GM12864 (cell line): Measurements from ENCODE around the gene MRGPRE.
"Not testable (repeated sequence)": the region's sequence is repeated elsewhere in the genome, so short reads cannot be mapped to it uniquely, and the experiment has no call there.

Source experiments
- DNase-seq: peaks from one replicate; pipeline ENCODE4 v3.0.0-alpha.2; 2011; ENCODE audit warnings: low read depth
- H3K4me3 ChIP-seq: 2 replicates; pipeline ENCODE4 v1.5.1; 2011; ENCODE audit warnings: mild to moderate bottlenecking, low read depth, low read length, control low read depth
- TF ChIP-seq, protein P1 (sequence below): IDR thresholded peaks from 2 replicates; pipeline ENCODE4 v1.5.1; 2011; ENCODE audit warnings: low read depth, mild to moderate bottlenecking, moderate library complexity, low read length, control low read depth, inconsistent platforms; ENCODE audit errors: missing control alignments

MRGPRE gene, protein sequence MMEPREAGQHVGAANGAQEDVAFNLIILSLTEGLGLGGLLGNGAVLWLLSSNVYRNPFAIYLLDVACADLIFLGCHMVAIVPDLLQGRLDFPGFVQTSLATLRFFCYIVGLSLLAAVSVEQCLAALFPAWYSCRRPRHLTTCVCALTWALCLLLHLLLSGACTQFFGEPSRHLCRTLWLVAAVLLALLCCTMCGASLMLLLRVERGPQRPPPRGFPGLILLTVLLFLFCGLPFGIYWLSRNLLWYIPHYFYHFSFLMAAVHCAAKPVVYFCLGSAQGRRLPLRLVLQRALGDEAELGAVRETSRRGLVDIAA

DNA sequence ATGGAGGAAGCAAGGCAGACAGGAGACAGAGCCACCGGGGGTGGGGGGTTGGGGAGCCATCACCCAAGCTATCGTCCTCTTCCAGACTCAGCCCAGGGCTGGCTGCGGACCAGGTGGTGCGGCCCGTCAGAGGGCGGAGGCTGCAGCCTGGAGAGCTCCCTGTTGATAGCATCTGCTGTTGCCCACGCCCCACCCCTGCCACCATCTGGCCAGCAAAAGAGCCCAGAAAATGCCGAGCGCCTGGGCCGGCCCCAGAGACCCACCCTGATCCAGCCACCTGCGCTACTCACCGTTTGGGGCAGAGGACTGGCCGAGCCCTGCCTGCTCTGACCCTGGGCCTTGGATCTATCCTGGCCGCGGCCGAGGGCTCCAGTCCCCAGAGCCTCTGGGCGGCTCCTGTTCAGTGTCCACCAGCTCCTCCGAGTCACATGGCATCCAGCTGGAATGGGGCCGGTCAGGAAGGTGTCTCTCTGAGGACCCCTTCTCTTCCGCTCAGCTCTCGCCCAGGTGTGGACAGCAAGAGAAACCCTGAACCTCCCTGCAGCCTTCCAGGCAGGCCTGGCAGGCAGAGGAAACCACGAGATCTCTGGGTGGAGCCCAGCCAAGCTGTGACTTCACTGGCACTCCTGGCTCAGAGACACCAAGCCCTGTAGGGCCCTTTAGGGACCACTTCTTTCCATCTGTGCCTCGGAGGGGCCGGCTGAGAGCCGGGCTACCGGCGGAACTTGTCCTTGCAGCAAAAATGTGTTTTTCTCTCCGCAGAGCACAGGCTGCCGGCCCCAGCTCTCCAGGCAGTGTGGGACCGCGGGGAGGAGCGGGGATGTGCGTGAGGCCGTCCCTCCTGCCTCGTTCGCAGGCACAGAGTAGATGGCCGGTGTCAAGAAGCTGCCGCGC lies at the start of gene MRGPRE:
MRGPRE (minus strand) TSS at position 567 of the 894 bp plus-strand sequence. CDS start 3,618 bp downstream, outside the sequence.
- H3K4me3 ChIP-seq: no peak within 1 kb of the TSS
- DNase-seq: no peak
- TF ChIP-seq, protein P1, sequence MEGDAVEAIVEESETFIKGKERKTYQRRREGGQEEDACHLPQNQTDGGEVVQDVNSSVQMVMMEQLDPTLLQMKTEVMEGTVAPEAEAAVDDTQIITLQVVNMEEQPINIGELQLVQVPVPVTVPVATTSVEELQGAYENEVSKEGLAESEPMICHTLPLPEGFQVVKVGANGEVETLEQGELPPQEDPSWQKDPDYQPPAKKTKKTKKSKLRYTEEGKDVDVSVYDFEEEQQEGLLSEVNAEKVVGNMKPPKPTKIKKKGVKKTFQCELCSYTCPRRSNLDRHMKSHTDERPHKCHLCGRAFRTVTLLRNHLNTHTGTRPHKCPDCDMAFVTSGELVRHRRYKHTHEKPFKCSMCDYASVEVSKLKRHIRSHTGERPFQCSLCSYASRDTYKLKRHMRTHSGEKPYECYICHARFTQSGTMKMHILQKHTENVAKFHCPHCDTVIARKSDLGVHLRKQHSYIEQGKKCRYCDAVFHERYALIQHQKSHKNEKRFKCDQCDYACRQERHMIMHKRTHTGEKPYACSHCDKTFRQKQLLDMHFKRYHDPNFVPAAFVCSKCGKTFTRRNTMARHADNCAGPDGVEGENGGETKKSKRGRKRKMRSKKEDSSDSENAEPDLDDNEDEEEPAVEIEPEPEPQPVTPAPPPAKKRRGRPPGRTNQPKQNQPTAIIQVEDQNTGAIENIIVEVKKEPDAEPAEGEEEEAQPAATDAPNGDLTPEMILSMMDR: no peak

- not testable (repeated sequence) for H3K4me3 ChIP-seq, DNase-seq
Observed at GRCh38 chr11:3281146-3281545, 48.9 kb upstream of the MRGPRE start.

GRCh38 chr11:3280662-3281061 lies 48.4 kb upstream of the MRGPRE start:
- not testable (repeated sequence) for DNase-seq, H3K4me3 ChIP-seq

DNA sequence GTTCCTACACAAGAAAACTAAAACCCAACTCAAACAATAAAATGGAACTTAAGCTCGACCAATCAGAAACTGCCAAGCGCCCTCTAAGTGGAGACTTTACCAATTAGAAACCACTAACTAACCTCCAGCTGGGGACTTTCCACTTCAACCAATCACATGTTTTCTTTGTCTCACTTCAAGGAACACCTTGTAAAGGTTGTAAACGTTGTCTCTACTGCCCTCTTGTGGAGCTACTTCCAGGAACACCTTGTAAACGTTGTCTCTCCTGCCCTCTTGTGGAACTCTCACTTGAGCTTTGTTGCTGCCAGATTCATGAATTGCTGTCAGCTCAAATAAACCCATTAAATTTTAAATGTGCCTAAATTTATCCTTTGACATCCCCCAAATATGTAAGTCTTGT lies 46.7 kb upstream of the MRGPRE start:
- H3K4me3 ChIP-seq, DNase-seq: not testable (repeated sequence)

- not testable (repeated sequence) for H3K4me3 ChIP-seq, DNase-seq
Observed at GRCh38 chr11:3273629-3274028, 41.4 kb upstream of the MRGPRE start.

GRCh38 chr11:3262548-3262947 lies 30.3 kb upstream of the MRGPRE start:
- DNase-seq, H3K4me3 ChIP-seq: not testable (repeated sequence)

- H3K4me3 ChIP-seq, DNase-seq: not testable (repeated sequence)
Observed at GRCh38 chr11:3261831-3262230, 29.6 kb upstream of the MRGPRE start.

DNA sequence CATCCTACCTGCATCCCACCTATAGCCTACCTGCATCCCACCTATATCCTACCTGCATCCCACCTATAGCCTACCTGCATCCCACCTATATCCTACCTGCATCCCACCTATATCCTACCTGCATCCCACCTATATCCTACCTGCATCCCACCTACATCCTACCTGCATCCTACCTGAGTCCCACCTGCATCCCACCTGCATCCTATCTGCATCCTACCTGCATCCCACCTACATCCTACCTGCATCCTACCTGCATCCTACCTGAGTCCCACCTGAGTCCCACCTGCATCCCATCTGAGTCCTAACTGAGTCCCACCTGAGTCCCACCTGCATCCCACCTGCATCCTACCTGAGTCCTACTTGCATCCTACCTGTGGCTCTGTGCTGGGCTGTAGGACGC lies 25.3 kb upstream of the MRGPRE start:
- DNase-seq, H3K4me3 ChIP-seq: not testable (repeated sequence)

DNA sequence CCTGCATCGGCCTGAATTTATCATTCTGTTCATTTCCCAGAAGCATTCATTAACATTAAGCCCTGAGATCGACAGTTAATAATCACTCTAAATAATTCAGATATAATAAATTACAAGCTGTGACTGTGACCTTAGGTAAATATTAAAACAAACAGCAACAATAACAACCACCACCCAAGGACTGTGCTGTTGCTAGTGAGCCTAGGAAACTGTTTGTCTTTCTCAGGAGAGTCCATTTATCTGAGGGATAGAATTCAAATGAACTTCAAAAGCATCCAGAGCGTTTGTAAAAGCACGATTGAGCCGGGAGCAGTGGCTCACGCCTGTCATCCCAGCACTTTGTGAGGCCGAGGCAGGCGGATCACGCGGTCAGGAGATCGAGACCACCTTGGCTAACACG lies 23.0 kb upstream of the MRGPRE start:
- not testable (repeated sequence) for DNase-seq, H3K4me3 ChIP-seq

DNA sequence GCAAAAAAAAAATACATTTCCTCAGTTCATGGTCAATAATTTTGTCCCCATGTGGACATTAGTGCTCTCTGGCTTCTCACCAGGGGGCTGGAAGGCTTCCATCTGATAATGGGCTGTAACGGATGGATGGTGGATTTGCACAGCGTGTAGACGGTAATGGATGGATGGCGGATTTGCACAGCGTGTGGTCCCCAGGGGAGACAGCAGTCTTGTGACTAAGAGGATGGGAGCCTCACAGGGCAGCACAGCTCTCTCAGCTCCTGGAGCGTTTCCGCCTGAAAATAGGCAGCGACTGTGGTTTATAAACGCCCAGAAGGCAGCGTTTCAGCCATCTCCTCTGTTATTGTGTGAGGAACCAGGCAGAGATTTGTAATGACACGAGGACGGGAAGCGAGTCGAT lies 22.6 kb upstream of the MRGPRE start:
- H3K4me3 ChIP-seq, DNase-seq: not testable (repeated sequence)

DNA sequence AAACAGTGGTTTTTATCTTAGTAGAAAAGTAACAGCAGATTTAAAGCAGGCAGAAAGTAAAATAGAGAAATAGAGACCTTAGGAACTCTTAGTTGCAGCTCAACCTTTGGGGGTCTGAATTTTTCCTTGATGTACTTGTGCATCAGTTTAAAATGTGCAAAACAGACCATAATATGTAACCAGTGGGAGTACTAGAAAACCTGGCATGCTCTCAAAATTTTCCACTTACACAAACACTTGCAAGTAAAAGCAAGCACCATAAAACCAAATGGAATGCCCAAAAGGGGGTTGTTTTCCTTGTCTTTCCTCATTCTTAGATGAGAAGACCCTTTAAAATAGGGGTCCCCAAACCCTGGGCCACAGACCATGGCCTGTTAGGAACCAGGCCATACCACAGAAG lies 12.9 kb upstream of the MRGPRE start:
- TF ChIP-seq, protein P1: no peak
- no peak overlapping the region for H3K4me3 ChIP-seq
- DNase-seq: no peak

- no peak overlapping the region for H3K4me3 ChIP-seq
- DNase-seq: no peak
- TF ChIP-seq, protein P1: no peak
Observed at GRCh38 chr11:3243880-3244279, 11.7 kb upstream of the MRGPRE start.
